HT-29 (cell line): ENCODE measurements around the gene RNF213. TPM values are rescaled to one million over a fixed set of nuclear protein-coding genes. Genes with fewer than 3 reads are reported as not detected.
"Not testable (repeated sequence)": the region's sequence is repeated elsewhere in the genome, so short reads cannot be mapped to it uniquely, and the experiment has no call there.

Experiments
- DNase-seq: peaks from one replicate; pipeline ENCODE4 v3.0.0-alpha.2; 2015; ENCODE audit warnings: low spot score
- total RNA-seq: library from RNA; depleted of rRNA; stranded (reverse); fragments of >200 nt; shearing (Covaris generic); gene quantifications from 2 replicates; pipeline ENCODE4 v1.2.3, GENCODE V29; 2014

RNF213 gene
- total RNA-seq, 1 experiment from 2014 or later, result 70.5 TPM

DNA sequence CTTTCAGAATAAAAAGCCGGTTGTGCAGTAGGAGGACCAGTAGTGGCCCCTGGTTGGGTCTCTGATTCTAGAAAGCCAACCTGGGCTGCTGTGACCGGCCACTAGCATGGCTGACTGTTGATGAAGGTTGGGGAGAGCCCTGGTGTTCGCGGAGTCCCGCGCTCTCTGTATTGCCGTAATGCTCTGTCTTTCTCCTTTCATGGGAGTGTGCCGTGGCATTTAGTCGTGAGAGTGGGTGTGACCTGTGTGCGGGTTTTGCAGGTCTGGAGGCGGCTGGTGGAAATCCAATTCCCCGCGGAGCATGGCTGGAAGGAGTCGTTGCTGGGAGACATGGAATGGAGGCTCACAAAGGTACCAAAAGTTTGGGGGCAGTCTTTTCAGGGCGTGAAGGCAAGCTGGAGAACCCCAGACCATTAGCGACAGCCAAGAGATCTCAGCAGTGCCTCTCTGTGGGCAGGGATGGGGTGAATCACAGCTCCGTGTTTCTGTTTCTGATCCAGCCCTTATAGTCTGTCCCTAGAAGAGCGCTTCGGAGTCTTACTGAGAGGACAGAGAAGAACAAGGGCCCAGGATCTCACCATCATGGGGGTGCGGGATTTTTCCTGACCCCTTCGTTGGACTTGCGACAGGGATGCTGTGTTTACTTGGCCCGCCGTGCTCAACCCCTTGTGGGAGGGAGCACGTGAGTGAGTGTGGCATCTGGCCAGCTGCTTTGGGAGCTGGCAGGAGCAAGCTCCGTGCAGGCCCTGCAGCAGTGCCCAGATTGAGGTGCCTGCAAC lies 56.5 kb downstream of the RNF213 start:
- no peak for DNase-seq

DNA sequence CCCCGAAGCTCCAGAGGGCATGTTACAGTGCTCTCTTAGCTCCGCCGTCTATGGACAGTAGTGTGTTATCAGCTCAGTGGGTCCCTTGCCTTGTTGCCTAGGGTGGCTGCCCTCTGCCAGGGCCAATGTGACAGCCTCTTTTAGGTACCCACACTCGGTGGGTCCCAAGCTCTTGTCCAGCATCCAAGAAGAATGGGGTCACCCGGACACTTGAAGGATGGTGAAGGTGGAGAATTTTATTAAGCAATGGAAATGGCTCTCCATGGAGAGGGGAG lies 57.0 kb downstream of the RNF213 start:
- no peak for DNase-seq

DNA sequence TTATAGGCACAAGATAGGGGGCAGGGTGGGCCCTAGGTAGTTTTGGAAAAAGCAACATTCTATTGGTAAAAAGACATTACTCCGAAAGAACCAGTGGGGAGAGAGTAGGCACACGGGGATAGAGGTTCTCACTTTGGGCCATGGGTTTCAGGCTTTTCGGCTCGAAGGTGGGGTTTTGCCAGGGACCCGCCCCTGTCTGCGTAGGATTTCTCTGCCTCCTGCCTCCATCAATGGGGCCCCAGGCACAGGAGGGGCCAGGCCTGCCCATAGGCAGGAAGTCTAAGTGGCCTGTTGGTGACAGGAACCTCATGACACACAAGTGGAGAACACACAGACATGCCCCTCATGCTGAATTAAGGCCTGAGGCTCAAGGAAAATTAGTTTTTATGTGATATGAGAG lies 57.5 kb downstream of the RNF213 start:
- no peak for DNase-seq

DNA sequence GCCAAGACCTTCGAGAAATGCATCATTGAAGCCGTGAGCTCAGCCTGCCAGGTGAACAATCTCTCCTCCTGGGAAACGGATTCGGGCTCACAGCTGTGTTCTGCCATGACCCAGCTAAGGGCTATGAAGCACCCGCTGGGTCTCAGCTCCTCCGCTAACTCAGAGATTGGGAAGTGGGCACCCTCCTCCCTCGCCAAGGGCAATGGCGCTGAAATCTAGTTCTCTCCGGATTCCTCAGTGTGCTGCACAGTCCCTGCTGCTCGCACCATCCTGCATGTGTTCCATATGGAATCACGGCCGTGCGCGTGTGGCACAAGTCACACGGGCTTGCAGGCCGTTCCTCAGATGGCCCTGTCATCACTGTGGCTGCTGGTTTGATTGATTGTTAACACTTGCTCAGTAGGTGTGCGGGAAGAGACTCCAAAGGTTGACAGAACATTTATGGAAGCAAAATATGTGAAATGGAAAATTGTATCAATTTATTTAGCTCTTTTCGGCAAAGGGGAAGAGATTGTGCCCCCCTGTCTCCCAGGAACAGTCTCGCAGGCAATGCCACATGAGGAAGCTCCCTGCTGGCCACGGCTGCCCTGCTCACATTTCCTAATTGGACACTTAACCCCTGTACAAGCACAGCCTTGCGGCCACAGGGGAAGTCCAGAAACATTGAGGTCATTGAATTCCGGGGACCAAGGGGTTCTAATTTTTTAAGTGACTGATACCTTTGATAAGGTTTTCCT lies 58.8 kb downstream of the RNF213 start:
- DNase-seq, result no peak

DNA sequence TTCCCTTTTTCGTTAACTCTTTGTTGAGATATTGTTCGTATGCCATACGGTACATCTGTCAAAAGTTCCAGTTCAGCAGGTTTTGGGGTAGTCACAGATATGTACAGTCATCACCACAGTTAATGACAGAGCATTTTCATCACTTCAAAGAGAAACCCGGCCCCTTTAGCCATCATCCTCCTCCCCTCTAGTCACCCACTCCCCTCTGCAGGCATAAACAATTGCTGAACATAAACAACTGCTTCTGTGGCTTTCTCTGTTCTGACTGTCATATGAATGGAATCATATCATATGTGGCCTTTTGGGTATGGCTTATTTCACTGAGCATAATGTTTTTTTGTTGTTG lies 59.3 kb downstream of the RNF213 start:
- DNase-seq, result no peak

DNA sequence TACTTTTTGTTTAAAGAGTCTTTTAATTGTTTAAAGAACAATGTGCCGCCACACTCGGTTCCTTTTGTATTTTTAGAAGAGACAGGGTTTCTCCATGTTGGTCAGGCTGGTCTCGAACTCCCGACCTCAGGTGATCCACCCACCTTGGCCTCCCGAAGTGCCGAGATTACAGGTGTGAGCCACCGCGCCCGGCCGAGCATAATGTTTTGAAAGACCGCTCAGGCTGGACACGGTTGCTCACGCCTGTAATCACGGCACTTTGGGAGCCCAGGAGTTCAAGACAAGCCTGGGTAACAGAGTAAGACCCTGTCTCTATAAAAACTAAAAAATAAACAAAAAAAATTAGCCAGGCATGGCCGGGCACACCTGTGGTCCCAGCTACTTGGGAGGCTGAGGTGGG lies 59.8 kb downstream of the RNF213 start:
- DNase-seq, result no peak

DNA sequence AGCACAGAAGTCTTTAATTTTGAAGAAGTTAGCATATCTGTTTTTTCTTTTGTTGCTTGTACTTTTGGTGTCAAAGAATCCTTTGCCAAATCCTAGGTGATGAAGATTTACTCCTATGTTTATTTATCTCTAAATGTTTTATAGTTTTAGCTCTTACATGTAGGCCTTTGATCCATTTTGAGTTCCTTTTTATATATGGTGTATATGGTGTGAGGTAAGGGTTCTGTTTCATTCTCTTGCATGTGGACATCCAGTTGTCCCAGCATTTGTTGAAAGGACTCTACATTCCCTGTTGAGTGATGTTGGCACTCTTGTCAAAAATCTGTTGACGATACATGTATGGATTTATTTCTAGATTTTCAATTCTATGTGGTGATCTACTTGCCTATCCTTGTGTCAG lies 62.2 kb downstream of the RNF213 start:
- DNase-seq, result no peak

DNA sequence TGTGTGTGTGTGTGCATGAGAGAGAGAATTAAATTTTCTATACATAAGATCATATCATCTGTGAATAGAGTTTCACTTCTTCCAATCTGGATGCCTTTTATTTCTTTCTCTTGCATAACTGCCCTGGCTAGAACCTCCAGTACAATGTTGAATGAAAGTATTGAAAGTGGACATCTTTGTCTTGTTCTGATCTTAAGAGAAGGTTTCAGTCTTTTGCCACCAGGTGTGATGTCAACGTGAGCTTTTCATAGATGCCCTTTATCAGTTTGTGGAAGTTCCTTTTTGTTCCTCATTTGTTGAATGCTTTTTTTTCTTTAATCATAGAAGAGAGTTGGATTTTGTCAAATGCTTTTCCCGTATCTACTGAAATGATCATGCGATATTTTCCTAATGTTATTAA lies 63.3 kb downstream of the RNF213 start:
- no peak for DNase-seq

DNA sequence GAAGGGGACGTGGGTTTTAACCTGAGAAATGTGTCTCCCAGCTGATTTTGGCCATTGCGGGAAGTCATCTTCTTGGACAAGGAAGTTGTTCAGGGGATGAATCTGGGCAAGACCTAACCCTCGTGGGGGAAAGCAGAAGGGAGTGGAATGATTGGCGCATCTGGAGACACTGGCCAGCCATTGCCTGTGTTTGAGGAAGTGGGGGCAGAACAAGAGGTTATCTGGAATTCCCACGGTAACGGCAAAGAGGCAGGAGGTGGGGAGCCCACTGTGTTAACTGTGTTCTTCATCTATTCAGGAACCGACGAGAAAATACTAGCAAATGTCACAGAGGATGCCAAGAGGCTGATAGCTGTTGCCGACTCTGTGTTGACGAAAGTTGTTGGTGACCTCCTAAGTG lies 66.9 kb downstream of the RNF213 start:
- DNase-seq, result no peak

DNA sequence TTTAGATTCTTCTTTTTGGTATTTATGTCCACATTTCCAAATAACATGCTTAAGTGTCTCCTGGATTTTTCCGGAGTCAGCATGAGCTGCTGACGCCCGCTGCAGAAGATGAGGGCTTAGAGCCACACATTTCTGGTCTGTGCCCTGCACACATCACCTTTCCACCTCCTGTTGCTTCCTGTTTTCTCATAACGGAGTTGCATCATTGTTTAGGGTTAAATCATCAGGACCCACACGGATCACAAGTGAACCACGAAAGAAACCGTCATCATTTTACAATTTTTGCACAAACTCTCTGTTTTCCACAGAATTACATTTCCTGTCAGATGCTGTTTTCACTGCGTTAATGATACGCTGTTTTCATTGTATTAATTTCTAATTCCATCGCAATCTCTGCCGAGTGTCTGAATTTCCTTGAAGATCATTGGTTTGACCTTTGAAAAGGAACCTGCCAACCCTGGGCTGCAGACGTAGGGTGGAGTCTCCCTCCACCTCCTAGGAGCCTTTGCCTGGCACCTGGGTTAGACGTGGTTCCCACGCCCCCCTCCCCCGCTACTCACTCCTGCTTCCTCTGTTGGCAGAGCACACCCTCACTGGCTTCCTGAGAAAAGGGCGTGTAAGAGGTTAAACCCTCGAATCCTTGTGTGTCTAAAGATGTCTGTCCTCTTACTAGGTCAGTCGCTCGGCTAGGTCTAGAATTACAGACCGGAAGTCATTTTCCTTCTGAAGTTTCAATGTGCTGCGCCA lies 68.2 kb downstream of the RNF213 start:
- DNase-seq, result no peak

DNA sequence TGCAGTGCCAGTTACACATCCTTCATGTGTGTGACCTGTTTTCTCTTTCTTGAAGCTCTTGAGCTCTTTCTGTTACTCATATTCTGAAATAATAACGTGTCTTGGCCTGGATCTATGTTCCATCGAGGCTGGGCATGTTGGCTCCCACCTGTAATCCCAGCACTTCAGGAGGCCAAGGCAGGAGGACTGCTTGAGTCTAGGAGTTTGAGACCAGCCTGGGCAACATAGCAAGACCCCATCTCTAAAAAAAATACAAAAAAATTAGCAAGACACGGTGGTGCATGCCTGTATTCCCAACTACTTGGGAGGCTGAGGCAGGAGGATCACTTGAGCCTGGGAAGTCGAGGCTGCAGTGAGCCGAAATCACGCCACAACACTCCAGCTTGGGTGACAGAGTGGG lies 68.8 kb downstream of the RNF213 start:
- not testable (repeated sequence) for DNase-seq

DNA sequence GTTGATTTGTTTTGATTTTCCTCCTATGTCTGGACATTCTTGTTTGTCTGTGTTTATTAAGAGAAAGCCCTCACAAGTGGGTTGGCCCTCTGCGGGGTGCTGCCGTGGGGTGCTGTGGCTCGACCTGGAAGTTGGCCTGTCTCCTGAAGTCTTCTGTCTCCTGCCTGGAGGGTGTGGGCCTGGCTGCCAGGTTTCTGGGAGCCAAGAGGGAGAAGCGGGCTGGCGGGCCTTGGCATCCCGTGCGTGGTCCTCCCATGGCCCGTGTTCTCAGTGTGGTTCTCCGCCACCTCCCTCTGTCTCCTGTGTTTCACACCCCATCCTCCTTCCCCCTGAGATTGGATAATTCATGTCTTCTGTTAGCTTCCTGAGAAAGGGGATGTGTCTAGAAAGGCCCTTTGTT lies 69.6 kb downstream of the RNF213 start:
- DNase-seq, result no peak

DNA sequence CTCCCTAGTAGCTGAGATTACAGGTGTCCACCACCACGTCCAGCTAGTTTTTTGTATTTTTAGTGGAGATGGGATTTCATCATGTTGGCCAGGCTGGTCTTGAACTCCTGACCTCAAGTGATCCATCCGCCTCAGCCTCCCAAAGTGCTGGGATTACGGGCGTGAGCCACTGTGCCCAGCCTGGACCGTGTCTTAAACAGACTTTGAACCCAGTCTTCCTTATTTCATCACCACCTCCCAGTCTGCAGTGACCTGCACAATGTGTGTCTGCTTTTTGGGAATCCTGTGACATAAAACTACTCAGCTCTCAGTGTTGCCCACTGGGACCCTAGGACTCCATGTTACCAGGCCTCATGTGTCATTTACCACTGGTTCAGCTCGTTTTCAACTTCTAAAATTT lies 70.3 kb downstream of the RNF213 start:
- not testable (repeated sequence) for DNase-seq

DNA sequence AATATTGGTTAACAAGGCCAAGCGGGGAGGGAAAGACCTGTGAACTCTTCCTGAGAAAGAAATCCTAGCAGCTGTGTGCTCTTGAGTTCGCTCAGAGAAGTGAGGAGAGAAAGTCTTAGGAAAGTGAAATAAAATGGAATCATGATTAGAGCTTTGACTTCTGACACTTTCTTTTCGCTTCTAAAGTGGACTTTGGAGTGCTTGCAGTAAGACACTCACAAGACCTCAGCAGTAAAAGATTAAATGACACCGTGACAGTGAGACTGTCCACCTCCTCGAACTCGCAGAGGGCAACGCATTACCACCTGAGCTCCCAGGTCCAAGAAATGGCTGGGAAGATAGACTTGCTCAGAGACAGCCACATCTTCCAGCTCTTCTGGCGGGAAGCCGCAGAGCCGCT lies 71.2 kb downstream of the RNF213 start:
- no peak for DNase-seq

DNA sequence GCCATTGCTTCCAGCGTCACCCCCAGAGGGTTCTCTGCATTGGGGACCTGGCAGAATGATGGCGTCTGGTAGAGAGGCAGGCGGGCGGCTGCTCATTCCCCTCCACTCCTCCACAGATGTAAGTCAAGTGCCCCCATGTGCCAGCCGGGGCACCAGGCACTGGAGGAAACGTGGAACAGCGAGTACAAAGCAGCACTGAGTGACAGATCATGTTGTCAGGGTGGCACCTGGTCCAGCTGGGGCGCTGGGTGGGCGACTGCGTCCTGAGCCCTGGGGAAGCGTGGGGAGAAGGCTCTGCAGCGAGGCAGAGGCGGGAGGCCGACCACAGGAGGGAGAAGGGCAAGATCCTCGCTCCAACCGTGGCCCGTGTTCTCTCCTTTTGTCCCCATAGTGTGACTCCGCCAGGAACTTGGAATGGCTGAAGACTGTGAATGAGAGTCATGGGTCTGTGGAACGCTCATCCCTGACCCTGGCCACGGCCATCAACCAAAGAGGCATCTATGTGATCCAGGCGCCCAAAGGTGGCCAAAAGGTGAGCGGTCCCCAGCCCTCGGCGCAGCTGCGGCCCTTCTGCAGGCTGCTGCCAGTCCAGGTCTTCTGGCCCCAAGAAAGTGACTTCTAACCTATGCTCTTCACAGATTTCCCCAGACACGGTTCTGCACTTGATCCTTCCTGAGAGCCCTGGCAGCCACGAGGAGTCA lies 76.7 kb downstream of the RNF213 start:
- no peak for DNase-seq

DNA sequence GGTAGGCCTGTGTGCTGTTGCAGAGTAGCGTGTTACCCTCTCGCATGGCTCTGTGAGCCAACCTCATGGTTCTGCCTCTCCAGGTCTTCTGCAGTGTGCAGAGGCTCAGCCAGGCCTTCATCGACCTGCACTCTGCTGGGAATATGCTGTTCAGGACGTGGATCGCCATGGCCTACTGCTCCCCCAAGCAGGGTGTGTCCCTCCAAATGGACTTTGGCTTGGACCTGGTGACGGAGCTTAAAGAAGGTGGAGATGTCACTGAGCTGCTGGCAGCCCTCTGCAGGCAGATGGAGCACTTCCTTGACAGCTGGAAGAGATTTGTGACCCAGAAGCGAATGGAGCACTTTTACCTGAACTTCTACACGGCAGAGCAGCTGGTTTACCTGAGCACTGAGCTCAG lies 78.5 kb downstream of the RNF213 start:
- no peak for DNase-seq

DNA sequence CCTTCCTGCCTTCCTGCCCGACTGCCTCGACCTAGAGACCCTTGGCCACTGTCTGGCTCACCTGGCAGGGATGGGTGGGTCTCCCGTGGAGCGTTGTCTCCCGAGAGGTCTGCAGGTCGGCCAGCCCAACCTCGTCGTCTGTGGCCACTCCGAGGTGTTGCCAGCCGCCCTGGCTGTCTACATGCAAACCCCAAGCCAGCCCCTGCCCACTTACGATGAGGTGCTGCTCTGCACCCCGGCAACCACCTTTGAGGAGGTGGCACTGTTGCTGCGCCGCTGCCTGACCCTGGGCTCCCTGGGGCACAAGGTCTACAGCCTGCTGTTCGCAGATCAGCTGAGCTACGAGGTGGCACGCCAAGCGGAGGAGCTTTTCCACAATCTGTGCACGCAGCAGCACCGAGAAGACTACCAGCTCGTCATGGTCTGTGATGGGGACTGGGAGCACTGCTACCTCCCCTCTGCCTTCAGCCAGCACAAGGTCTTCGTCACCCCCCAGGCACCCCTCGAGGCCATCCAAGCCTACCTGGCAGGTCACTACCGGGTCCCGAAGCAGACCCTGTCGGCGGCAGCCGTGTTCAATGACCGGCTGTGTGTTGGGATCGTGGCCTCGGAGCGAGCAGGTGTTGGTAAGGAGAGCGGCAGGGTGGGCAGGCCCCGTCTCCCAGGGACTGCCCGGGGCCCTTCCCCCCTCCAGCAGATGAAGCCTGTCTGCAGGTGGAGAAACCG lies 79.2 kb downstream of the RNF213 start:
- DNase-seq, result no peak

DNA sequence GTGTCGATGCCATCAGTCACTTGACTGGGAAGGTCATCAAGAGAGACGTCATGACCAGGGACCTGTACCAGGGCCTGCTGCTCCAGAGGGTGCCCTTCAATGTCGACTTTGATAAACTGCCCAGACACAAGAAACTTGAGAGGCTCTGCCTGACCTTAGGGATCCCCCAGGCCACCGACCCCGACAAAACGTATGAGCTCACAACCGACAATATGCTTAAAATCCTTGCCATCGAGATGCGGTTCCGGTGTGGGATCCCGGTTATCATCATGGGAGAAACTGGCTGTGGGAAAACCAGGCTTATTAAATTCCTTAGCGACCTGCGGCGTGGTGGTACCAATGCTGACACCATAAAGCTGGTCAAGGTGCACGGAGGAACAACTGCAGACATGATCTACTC lies 84.7 kb downstream of the RNF213 start:
- DNase-seq, result no peak

DNA sequence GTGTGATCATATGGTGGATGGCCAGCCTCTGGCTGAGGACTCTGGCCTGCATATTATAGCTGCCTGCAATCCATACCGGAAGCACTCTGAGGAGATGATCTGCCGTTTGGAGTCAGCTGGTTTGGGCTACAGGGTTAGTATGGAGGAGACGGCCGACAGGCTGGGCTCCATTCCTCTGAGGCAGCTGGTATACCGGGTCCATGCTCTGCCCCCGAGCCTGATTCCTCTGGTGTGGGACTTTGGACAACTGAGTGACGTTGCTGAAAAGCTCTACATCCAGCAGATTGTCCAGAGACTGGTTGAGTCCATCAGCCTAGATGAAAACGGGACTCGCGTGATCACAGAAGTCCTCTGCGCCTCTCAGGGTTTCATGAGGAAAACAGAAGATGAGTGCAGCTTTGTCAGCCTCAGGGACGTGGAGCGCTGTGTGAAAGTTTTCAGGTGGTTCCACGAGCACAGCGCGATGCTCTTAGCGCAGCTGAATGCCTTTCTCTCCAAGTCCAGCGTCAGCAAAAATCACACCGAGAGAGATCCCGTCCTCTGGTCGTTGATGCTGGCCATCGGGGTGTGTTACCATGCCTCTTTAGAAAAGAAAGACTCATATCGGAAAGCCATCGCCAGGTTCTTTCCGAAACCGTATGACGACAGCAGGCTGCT lies 85.3 kb downstream of the RNF213 start:
- no peak for DNase-seq

DNA sequence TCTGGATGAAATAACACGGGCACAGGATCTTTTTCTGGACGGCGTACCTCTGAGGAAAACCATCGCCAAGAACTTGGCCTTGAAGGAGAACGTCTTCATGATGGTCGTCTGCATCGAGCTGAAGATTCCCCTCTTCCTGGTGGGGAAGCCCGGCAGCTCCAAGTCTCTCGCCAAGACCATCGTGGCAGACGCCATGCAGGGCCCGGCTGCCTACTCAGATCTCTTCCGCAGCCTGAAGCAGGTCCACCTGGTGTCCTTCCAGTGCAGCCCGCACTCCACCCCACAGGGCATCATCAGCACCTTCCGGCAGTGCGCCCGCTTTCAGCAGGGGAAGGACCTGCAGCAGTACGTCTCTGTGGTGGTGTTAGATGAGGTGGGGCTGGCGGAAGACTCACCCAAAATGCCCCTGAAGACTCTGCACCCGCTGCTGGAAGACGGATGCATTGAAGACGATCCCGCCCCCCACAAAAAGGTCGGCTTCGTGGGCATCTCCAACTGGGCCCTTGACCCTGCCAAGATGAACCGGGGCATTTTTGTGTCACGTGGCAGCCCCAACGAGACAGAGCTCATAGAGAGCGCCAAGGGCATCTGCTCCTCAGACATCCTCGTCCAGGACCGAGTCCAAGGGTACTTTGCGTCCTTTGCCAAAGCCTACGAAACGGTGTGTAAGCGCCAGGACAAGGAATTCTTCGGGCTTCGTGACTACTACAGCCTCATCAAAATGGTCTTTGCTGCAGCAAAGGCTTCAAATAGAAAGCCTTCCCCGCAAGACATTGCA lies 86.0 kb downstream of the RNF213 start:
- DNase-seq, result no peak
